ENCODE data around the gene BCAN. TPM values are rescaled to one million over a fixed set of nuclear protein-coding genes. Genes with fewer than 3 reads are reported as not detected.

Gene BCAN
- total RNA-seq, 1 experiment from 2014 or later, result 1.2 TPM

DNA sequence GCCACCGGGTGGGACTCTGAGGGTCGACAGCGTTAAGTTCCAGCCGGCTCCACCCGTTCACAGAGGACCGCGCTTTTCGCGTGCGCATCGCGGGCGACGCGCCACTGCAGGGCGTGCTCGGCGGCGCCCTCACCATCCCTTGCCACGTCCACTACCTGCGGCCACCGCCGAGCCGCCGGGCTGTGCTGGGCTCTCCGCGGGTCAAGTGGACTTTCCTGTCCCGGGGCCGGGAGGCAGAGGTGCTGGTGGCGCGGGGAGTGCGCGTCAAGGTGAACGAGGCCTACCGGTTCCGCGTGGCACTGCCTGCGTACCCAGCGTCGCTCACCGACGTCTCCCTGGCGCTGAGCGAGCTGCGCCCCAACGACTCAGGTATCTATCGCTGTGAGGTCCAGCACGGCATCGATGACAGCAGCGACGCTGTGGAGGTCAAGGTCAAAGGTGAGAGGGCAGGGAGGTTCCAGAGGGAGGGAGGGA, 4.9 kb downstream of the BCAN start:
- peaks cover 11 to 13% of the 10 kb centered on the region in 2 experiments for H3K4me1 Mint-ChIP-seq
- H2BK12ac ChIP-seq (ENCODE audit: insufficient read length, low read depth, low read length), result no peak overlapping the region
- H3K56ac ChIP-seq (ENCODE audit: insufficient read length, low read depth, low read length), result no peak overlapping the region
- no peaks in the 10 kb centered on the region for H3K79me1 ChIP-seq (ENCODE audit: insufficient read depth, low read depth, low read length, poor library complexity, severe bottlenecking)
- no peaks in the 10 kb centered on the region for H4K20me1 ChIP-seq (ENCODE audit: control insufficient read depth, insufficient read depth, insufficient read length)
- H3K27me3 ChIP-seq (ENCODE audit: insufficient read depth, low read length), result peaks cover 5% of the 10 kb centered on the region; the same call in 1 of the 2 replicates
- no peaks in the 10 kb centered on the region for H3K36me3 Mint-ChIP-seq (ENCODE audit: insufficient read depth in 1 of 3, low read depth in 3 of 3)
- no peak overlapping the region for H4K5ac ChIP-seq (ENCODE audit: insufficient read length, low read depth, low read length)
- no peak overlapping the region for H3K23ac ChIP-seq (ENCODE audit: insufficient read length, low read depth, low read length)
- no CpG with 5 or more reads among the region's 51 CpGs for WGBS (ENCODE audit: extremely low coverage, insufficient read length, low lambda C conversion rate)
- H3K9ac ChIP-seq (ENCODE audit: extremely low read depth, insufficient read length, low read length), result no peak overlapping the region
- H3K9me3 Mint-ChIP-seq, result no peaks in the 10 kb centered on the region; a peak in 1 of 5 replicates
- no peak overlapping the region for H2AFZ ChIP-seq (ENCODE audit: low read length)
- no peak overlapping the region for H2BK20ac ChIP-seq (ENCODE audit: low read depth, low read length, poor library complexity, severe bottlenecking)
- TF ChIP-seq, protein P1, sequence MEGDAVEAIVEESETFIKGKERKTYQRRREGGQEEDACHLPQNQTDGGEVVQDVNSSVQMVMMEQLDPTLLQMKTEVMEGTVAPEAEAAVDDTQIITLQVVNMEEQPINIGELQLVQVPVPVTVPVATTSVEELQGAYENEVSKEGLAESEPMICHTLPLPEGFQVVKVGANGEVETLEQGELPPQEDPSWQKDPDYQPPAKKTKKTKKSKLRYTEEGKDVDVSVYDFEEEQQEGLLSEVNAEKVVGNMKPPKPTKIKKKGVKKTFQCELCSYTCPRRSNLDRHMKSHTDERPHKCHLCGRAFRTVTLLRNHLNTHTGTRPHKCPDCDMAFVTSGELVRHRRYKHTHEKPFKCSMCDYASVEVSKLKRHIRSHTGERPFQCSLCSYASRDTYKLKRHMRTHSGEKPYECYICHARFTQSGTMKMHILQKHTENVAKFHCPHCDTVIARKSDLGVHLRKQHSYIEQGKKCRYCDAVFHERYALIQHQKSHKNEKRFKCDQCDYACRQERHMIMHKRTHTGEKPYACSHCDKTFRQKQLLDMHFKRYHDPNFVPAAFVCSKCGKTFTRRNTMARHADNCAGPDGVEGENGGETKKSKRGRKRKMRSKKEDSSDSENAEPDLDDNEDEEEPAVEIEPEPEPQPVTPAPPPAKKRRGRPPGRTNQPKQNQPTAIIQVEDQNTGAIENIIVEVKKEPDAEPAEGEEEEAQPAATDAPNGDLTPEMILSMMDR (conservative IDR thresholded peaks at IDR 0.05), result no peak
- H3K4me1 ChIP-seq (ENCODE audit: insufficient read depth, low read length), result no peaks in the 10 kb centered on the region; the same call in 1 of the 2 replicates
- H3K27ac ChIP-seq (ENCODE audit: insufficient read length, low read depth, low read length), result no peak overlapping the region
- no peak overlapping the region for H3K4me2 ChIP-seq (ENCODE audit: insufficient read depth, insufficient read length, low read length)
- H3K14ac ChIP-seq (ENCODE audit: insufficient read depth, low read length), result no peak overlapping the region
- H2BK120ac ChIP-seq (ENCODE audit: low read depth, low read length, poor library complexity, severe bottlenecking), result no peak overlapping the region
- no peak overlapping the region for H2BK15ac ChIP-seq (ENCODE audit: low read depth, low read length)
- H3K23me2 ChIP-seq (ENCODE audit: insufficient read length, low read depth, low read length, poor library complexity, severe bottlenecking), result peaks cover 6% of the 10 kb centered on the region
- H3K27me3 Mint-ChIP-seq (ENCODE audit: low read depth), result peaks cover 94% of the 10 kb centered on the region
- DNase-seq, result no peak
- no peak overlapping the region for H3K27ac Mint-ChIP-seq
- no peak overlapping the region for H2BK5ac ChIP-seq (ENCODE audit: insufficient read length, low read length)
- H2AK5ac ChIP-seq (ENCODE audit: insufficient read length, low read length), result no peak overlapping the region
- no peak overlapping the region for H4K8ac ChIP-seq (replicated peaks; ENCODE audit: insufficient read length, low read depth, low read length)
- no peak overlapping the region for H3T11ph ChIP-seq (ENCODE audit: low read length)
- H4K91ac ChIP-seq (ENCODE audit: insufficient read length, low read depth, low read length), result no peak overlapping the region
- H3K18ac ChIP-seq (ENCODE audit: insufficient read length, low read depth, low read length), result no peak overlapping the region
- H3K4ac ChIP-seq (ENCODE audit: low read depth, low read length), result no peak overlapping the region
- no peaks in the 10 kb centered on the region for H3K9me3 ChIP-seq (ENCODE audit: control insufficient read depth, low read depth, low read length)
- no peaks in the 10 kb centered on the region for H3K79me2 ChIP-seq (ENCODE audit: insufficient read depth, low read length)
- no peak overlapping the region for H3K4me3 Mint-ChIP-seq
